SH-SY5Y (cell line): Measurements from ENCODE around the gene CNTNAP1.

Experiments
- GATA2 ChIP-seq: IDR thresholded peaks from 2 replicates; pipeline ENCODE4 v1.6.1; 2011; ENCODE audit warnings: mild to moderate bottlenecking, low read depth, low read length
- GATA3 ChIP-seq: IDR thresholded peaks from 2 replicates; pipeline ENCODE4 v1.6.1; 2011; ENCODE audit warnings: low read depth, mild to moderate bottlenecking, low read length, moderate library complexity

The CNTNAP1 gene

DNA sequence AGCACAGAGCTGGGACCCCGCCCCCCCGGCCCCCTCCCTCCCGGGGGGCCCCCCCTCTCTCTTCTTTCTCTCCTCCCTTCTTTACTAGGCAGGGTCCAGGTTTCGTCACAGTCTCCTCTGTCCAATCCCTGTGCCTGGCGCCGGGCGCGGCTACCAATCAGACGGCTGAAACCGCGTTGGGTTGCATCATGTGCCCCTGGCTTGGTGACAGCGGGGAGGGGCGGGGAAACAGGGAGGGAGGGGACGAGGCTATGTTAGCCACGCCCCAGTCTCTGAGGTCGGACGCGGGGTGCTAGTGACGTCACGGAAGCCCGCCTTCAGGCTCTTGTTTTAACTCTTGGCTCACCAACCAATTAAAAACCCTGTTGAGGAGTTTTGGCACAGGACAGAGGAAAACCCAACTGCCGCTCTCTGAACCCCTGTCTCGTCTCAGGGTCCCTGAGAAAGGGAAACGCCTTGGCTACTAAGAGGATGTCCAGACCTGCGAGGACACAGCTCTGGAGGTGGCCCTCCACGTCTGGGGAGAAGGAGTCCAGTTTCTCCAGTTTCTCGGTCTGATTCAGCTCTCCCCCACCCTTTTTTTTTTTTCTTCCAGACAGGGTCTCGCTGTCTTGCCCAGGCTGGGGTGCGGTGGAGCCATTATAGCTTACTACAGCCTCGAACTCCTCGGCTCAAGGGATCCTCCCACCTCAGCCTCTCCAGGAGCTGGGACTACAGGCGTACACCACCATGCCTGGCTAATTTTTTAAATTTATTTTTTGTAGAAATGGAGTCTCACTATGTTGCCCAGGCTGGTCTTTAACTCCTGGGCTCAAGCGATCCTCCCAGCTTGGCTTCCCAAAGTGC, 5.1 kb upstream of the CNTNAP1 start:
- no peak for TF ChIP-seq GATA2
- no peak for TF ChIP-seq GATA3

DNA sequence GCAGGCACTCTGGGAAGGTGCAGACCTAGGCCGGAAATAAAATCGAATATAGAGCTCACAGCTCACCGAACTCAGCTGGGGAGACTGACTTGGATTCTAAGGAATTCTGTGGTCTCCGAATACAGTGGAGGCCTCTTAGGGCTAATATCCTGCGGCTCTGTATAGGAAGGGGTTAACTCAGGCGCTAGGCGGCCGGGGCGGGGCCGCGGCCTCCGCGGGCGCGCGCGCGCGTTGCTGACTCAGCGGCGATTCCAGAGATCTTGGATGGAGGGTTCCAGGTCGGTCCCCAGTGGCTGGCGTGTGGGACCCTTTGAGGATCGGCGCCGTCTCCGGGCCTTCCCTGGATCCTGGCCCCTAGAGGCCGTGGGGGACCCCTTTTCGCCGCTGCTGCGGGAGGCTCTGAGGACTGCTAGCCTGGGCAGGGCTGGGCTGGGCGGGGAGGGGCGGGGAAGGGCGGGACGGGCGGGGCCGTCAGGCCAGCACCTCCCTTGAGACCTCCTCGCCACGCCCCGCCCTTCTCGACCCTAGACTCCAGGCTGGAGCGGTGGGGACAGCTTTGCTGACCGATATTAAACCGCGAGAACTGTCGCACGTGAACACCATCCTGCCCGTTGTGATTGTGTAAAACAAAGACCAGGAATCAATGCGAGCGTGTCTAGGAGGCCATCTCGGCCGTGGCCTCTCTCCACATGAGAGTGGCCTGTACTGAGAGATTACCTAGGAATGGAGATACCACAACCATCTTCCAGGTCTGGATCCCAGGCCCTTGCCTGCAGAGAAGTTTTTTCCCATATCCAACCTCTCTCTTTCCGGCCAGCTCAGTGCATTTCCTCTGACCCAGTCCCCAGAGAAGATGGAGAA, 4.2 kb upstream of the CNTNAP1 start:
- TF ChIP-seq GATA3 (no peak), GATA2 (0 out of 2 replicates have a peak, but pooled peaks have one; percentile 32)

DNA sequence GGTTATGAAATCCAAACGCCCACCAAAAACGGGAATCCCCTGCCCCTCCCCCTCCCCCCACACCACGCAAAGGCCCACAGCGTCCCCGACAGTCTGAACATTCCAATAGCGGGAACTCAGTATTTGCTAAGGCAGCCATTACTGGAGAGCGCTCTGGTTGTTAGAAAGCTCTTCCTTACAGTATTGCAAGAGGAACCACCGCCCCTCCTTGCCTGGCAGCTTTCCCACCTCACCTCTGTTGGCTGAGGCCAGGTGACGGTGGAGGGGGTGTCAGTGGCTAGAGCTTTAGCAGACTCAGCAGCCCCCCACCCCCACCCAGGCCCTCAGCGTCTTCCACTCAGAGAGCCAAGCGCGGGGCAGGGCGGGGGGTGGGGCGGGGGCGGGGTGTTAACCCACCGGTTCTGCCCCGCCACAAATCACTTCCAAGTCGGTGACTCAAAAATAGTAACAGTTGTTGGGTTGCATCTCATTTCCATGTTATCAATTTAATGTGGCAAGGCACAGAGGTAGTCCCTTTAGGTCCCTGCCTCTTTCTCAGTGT, 3.3 kb upstream of the CNTNAP1 start:
- TF ChIP-seq GATA3 = no peak
- TF ChIP-seq GATA2 = no peak

DNA sequence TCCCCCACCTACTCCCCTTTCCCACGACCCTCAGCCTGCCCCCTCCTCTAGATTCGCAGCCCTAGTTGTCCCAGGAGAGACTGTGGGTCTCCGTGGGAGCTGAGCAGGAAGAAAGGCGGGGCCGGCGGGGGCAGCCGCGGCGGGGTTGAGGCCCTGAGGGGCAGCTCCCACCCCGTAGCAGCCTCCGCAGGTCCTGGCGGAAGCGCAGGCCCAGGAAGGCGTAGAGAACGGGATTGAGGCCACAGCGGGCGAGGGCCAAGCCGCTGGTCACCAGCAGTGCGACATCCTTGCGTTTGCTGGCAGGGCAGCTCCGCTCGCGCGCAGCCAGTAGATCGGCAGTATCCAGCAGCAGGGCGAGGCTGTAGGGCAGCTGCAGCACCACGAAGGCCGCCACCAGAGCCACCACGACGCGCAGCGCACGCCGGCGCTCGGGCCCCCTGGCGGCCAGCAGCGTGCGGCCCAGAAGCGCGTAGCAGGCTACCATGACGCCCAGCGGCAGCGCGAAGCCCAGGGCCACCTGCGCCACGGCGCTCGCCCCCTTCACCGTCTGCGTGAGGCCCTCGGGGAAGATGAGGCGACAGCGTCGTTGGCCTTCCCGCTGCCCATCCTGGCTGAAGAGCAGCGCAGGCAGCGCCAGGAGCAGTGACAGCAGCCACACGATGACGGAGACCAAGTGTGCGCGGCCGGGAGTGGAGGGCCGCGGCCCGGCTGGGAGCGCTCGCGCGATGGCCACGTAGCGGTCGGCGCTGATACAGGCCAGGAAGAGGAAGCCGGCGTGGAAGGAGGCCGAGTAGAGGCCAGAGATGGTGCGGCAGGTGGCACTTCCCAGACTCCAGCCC, 2.6 kb upstream of the CNTNAP1 start:
- no peak for TF ChIP-seq GATA3
- no peak for TF ChIP-seq GATA2

DNA sequence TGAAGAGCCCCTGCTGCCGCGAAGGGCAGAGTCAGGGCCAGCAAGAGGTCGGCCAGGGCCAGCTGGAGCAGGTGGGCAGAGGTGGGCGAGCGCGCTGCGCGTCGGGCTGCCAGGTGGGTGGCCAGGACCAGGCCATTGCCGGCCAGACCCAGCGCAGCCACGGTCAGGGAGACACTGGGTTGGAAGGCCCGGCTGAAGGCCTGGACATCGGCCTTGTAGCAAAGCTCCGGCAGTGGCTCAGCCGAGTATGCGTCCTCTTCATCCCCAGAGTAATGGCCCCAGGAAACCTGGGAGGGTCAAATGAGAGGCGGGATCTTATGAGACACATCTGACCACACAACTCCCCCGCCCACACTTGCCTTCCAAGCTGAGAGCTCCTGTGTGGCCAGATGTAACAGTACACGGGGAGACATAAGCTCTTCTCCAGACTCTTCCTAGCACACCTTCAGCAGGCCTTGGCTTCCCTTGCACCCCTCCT, 2.0 kb upstream of the CNTNAP1 start:
- no peak for TF ChIP-seq GATA3
- TF ChIP-seq GATA2 = no peak

DNA sequence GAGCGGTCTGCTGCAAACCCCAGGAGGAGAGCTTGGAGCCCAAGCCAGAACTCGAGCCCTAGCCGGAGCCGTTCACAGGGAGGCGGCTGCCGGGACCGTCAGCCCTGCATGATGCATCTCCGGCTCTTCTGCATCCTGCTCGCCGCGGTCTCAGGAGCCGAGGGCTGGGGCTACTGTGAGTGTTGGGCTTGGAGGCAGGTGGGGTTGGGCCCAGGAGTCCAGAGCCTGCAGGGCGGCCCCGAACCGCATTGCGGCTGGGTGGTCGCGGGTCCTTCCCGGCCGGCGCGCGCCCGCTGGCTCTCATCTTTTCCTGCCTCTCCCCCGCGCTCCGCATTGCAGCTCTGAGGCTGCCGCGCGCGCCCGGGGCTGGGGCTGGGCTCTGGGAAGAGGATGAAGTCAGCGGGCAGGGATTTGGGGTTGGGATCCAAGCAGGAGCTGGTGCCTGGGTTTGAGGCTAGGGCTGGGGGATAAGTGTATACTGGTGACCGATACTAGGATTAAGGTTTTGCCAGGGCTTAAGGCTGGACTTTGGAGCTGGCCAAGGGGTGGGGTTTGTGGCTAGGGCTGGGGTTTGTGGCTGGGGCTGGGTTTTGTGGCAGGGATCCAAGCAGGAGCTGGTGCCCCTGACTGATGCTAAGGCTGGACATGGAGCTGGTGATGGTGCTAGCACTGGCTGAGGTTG, 532 bp downstream of the CNTNAP1 start:
- no peak for TF ChIP-seq GATA2
- no peak for TF ChIP-seq GATA3

DNA sequence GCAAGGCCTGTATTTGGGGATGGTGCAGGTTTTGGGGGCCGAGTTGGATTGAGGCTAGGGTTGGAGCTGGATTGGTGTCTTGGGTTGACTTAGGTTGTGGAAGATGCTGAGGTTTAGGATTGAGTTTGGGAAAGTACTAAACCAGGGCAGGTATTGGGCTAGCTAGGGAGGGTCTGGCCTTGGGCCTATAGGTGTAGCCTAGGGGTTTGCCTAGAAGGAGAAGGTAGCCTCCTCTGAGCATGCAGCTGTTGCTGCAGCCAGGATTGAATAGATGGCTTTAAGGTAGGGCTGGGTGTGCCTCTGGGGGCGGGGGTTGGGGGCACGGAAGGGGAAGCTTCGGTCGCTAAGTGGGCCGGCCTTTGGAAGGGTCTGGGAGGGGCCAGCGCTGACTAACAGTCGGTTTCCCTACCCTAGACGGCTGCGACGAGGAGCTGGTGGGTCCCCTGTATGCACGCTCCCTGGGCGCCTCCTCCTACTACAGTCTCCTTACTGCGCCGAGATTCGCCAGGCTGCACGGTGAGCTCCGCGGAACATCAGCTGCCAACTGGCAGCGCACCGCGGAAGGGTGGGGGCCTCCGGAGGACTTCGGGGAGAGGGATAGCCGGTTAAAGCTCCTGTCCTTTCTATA, 1.2 kb downstream of the CNTNAP1 start:
- TF ChIP-seq GATA2 = no peak
- no peak for TF ChIP-seq GATA3

DNA sequence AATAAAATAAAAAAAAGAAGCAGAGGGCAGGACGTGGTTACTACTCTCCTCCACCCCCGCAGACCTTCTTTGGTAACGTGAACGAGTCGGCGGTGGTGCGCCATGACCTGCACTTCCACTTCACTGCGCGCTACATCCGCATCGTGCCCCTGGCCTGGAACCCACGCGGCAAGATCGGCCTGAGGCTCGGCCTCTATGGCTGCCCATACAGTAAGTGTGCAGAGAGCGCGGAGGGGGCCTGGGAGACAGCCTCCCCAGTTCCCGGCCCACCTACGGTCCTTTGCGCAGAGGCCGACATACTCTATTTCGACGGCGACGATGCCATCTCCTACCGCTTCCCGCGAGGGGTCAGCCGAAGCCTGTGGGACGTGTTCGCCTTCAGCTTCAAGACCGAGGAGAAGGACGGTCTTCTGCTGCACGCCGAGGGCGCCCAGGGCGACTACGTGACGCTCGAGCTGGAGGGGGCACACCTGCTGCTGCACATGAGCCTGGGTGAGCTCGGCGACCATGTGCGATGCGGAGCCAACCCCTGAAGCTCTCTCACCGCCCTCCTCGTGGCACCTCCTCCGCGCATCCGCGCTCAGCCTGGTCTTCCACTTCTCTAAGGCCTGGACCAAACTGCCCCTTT, 2.7 kb downstream of the CNTNAP1 start:
- TF ChIP-seq GATA3 = no peak
- no peak for TF ChIP-seq GATA2

DNA sequence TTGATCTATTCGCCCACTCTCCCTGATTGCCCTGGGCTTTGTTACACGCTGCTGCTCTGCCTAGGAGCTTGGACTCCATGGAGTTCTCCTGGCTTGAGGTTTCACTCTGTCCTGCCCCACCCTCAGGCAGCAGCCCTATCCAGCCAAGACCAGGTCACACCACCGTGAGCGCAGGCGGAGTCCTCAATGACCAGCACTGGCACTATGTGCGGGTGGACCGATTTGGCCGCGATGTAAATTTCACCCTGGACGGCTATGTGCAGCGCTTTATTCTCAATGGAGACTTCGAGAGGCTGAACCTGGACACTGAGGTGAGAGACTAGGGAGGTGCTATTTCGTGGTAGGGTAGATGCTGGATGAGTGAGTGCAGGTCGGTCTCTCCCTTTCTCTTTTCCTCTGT, 3.5 kb downstream of the CNTNAP1 start:
- TF ChIP-seq GATA2 (no peak), GATA3 (no peak)

DNA sequence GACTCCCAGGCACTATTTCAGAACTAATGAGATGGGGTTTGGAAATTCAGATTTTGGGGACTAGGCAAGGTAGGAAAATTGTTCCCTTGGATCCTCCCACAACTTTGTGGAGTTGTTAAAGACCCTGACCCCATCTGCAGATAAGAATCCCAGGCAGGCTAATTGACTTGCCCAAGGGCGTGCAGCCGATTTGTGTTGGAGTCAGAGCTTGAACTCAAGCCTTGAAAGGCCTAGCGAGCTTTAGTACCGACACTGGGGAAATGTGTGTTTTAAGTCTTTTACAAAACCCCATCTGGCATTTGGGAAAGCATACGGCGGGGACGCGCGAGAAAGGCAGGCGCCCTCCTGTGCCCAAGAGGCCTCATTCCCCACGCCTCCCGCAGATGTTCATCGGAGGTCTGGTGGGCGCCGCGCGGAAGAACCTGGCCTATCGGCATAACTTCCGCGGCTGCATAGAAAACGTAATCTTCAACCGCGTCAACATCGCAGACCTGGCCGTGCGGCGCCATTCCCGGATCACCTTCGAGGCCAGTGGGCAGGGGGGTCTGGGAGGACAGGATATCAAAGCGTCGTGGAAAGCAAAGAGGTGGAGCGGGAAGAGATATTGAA, 4.3 kb downstream of the CNTNAP1 start:
- no peak for TF ChIP-seq GATA2

DNA sequence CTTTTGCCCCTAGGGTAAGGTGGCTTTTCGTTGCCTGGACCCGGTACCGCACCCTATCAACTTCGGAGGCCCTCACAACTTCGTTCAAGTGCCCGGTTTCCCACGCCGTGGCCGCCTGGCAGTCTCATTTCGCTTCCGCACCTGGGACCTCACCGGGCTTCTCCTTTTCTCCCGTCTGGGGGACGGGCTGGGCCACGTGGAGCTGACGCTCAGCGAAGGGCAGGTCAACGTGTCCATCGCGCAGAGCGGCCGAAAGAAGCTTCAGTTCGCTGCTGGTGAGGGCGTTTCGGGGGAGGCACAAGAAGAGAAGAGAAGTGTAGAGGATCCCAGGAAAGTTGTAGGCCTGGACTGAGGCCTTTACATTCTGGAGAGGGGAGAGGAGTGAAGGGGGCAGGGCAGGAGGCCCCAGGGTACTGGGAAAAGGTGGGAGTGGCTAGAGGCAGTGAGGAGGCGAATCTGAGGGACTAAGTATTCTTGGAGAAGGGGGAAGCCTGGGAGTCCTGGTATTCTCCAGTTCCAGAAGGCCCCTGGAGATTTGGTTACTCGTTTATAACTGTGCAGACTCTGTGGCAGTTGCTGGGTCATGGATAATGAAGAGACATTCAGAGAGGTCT, 5.5 kb downstream of the CNTNAP1 start:
- TF ChIP-seq GATA3 = no peak
- no peak for TF ChIP-seq GATA2

DNA sequence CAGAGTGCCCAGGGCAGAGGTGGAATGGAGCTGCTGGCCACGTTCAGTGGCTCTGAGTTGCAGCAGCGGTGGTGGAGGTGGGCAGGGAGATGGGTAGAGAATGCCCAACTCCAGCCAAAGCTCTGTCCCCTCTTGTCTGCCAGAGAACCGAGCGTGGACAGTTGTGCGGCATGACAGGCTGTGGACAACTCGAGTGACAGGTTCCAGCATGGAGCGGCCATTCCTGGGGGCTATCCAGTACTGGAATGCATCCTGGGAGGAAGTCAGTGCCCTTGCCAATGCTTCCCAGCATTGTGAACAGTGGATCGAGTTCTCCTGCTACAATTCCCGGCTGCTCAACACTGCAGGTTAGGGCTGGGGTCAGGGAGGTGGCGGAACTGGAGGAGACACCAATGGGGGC, 8.3 kb downstream of the CNTNAP1 start:
- TF ChIP-seq GATA2 (no peak), GATA3 (no peak)
